PC-9 (cell line): ENCODE measurements around the gene CPLANE1. TPM values are rescaled to one million over a fixed set of nuclear protein-coding genes. Genes with fewer than 3 reads are reported as not detected.

Experiments used
- BruUV-seq: library from RNA; stranded (reverse); fragments of 400-500 nt; replicated peaks from 2 replicates; lab custom pipeline; 2021; lab: Mats Ljungman, UMichigan
- CTCF ChIA-PET: fragments of 300-600 bp; sonication (Branson Sonifier 250); formaldehyde crosslinking; loops from one replicate; lab custom pipeline; 2022; ENCODE audit warnings: antibody characterized with exemption; lab: Charles Lee
- POLR2A ChIA-PET: fragments of 300-600 bp; sonication (Branson Sonifier 250); formaldehyde crosslinking; loops from one replicate; lab custom pipeline; 2022; ENCODE audit warnings: antibody characterized with exemption; ENCODE audit not compliant: unreplicated experiment; lab: Charles Lee
- DNase-seq, 2 experiments: peaks; one replicate each; pipeline versions ENCODE4 v3.0.0 to v3.0.0-alpha.2; 2015 to 2022; ENCODE audit warnings: mixed read lengths in 1 of 2
- H2AFZ ChIP-seq: fragments of 200-600 bp; sonication (generic); 2 replicates; pipeline ENCODE4 v1.8.1; 2017; ENCODE audit warnings: antibody characterized with exemption
- H3F3A ChIP-seq: fragments of 200-600 bp; sonication (generic); 2 replicates; pipeline ENCODE4 v1.8.1; 2017; ENCODE audit warnings: antibody characterized with exemption, mild to moderate bottlenecking, low read depth; ENCODE audit not compliant: insufficient read depth
- H3K27ac ChIP-seq: fragments of 200-600 bp; sonication (generic); 2 replicates; pipeline ENCODE4 v1.6.1; 2016; ENCODE audit warnings: mixed run types
- H3K27me3 ChIP-seq: fragments of 200-600 bp; sonication (generic); 2 replicates; pipeline ENCODE4 v1.6.1; 2016; ENCODE audit warnings: low read depth, mixed run types; ENCODE audit not compliant: insufficient read depth
- H3K36me3 ChIP-seq: fragments of 200-600 bp; sonication (generic); 2 replicates; pipeline ENCODE4 v1.6.1; 2016; ENCODE audit warnings: low read depth, mixed run types
- H3K4me1 ChIP-seq: fragments of 200-600 bp; sonication (generic); replicated peaks from 2 replicates; pipeline ENCODE4 v1.6.1; 2016; ENCODE audit warnings: mixed run types; ENCODE audit not compliant: insufficient read depth
- H3K4me2 ChIP-seq: fragments of 200-600 bp; sonication (generic); 2 replicates; pipeline ENCODE4 v1.6.1; 2017; ENCODE audit warnings: mixed run types
- H3K4me3 ChIP-seq: fragments of 200-600 bp; sonication (generic); 2 replicates; pipeline ENCODE4 v1.6.1; 2016; ENCODE audit warnings: mixed run types
- H3K79me2 ChIP-seq: fragments of 200-600 bp; sonication (generic); 2 replicates; pipeline ENCODE4 v1.6.1; 2017; ENCODE audit warnings: low read depth, mixed run types
- H3K9me2 ChIP-seq: fragments of 200-600 bp; sonication (generic); 2 replicates; pipeline ENCODE4 v1.8.1; 2017; ENCODE audit warnings: mild to moderate bottlenecking; ENCODE audit not compliant: insufficient read depth
- H3K9me3 ChIP-seq: fragments of 200-600 bp; sonication (generic); 2 replicates; pipeline ENCODE4 v1.8.1; 2016; ENCODE audit warnings: low read depth; ENCODE audit not compliant: insufficient read depth
- H4K20me1 ChIP-seq: fragments of 200-600 bp; sonication (generic); 2 replicates; pipeline ENCODE4 v1.8.1; 2017; ENCODE audit not compliant: insufficient read depth
- CTCF ChIP-seq: fragments of 200-600 bp; sonication (generic); conservative IDR thresholded peaks from 2 replicates; pipeline ENCODE4 v1.6.1; 2017; ENCODE audit warnings: mixed run types, antibody characterized with exemption, mild to moderate bottlenecking, moderate library complexity
- EZH2 ChIP-seq: fragments of 200-600 bp; sonication (generic); IDR thresholded peaks from 2 replicates; pipeline ENCODE4 v1.8.0; 2017; ENCODE audit warnings: antibody characterized with exemption, low read depth
- intact Hi-C: fragments of 100-400 bp; cut with micrococcal nuclease; formaldehyde crosslinking; loops from one replicate; pipeline ENCODE4 v1.10.0; 2022; ENCODE audit not compliant: unreplicated experiment
- total RNA-seq: library from RNA; stranded (reverse); gene quantifications from 2 replicates; pipeline ENCODE4 v1.2.3, GENCODE V29; 2021

The CPLANE1 gene
- total RNA-seq, 1 experiment from 2014 or later = 45.5 TPM

- Histone ChIP-seq H3K9me3 (no peaks in the 10 kb centered on the region), H3K27ac (no peak overlapping the region), H4K20me1 (no peaks in the 10 kb centered on the region), H2AFZ (no peak overlapping the region), H3K4me2 (no peak overlapping the region), H3K27me3 (no peaks in the 10 kb centered on the region), H3K4me1 (0 out of 2 replicates have a peak, but pooled peaks cover 3% of the 10 kb centered on the region), H3K9me2 (no peaks in the 10 kb centered on the region), H3K4me3 (no peak overlapping the region), H3F3A (no peaks in the 10 kb centered on the region), H3K79me2 (no peaks in the 10 kb centered on the region), H3K36me3 (no peaks in the 10 kb centered on the region)
- intact Hi-C loops = no loop called here
- ChIA-PET CTCF (no interaction called here), POLR2A (interaction anchor here (0.6 to 0.7 kb wide), 2 partner anchors 198 to 1730 kb away, joined by 3 to 6 read pairs; no protein-coding TSS in a partner anchor)
- no peak for DNase-seq
- TF ChIP-seq CTCF (no peak), EZH2 (no peak)
- no TSS peak for BruUV-seq
Observed at GRCh38 chr5:37214550-37214949, 34.6 kb downstream of the CPLANE1 start.

DNA sequence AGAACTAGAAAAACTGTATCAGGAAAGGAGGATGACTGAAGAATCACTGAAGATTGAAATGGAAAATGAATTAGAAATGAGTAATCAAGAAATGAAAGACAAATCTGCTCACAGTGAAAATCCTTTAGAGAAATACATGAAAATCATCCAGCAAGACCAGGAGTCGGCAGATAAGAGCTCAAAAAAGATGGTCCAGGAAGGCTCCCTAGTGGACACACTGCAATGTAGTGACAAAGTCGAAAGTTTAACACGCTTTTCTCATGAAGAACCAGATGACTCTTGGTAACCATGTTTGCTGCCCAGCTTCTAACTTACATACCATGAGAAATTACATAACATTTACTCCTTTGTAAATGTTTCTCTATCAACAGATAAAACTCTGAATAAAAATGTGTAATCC, 37.1 kb downstream of the CPLANE1 start:
- no peak for DNase-seq
- H3K79me2 ChIP-seq = no peaks in the 10 kb centered on the region
- no peak overlapping the region for H3K4me3 ChIP-seq
- ChIA-PET CTCF (no interaction called here), POLR2A (no interaction called here)
- H2AFZ ChIP-seq = no peak overlapping the region
- H3K4me2 ChIP-seq = no peak overlapping the region
- H3K27me3 ChIP-seq = no peaks in the 10 kb centered on the region
- TF ChIP-seq EZH2 (no peak), CTCF (no peak)
- H3F3A ChIP-seq = no peaks in the 10 kb centered on the region
- H3K36me3 ChIP-seq = no peaks in the 10 kb centered on the region
- no peaks in the 10 kb centered on the region for H4K20me1 ChIP-seq
- BruUV-seq = no TSS peak
- H3K4me1 ChIP-seq = 0 out of 2 replicates have a peak, but pooled peaks cover 3% of the 10 kb centered on the region
- intact Hi-C loops = no loop called here
- H3K9me2 ChIP-seq = no peaks in the 10 kb centered on the region
- no peaks in the 10 kb centered on the region for H3K9me3 ChIP-seq
- H3K27ac ChIP-seq = no peak overlapping the region

GRCh38 chr5:37211661-37212060, 37.5 kb downstream of the CPLANE1 start:
- H3K27me3 ChIP-seq = no peaks in the 10 kb centered on the region
- H3F3A ChIP-seq = no peaks in the 10 kb centered on the region
- no peak overlapping the region for H3K4me3 ChIP-seq
- intact Hi-C loops = no loop called here
- 0 out of 2 replicates have a peak, but pooled peaks cover 3% of the 10 kb centered on the region for H3K4me1 ChIP-seq
- no peak for DNase-seq
- CTCF ChIA-PET = interaction anchor here (0.5 kb wide), 1 partner anchor 82 kb away, joined by 3 read pairs; no protein-coding TSS in a partner anchor
- H2AFZ ChIP-seq = no peak overlapping the region
- H3K79me2 ChIP-seq = no peaks in the 10 kb centered on the region
- no peaks in the 10 kb centered on the region for H3K36me3 ChIP-seq
- no TSS peak for BruUV-seq
- TF ChIP-seq EZH2 = no peak
- TF ChIP-seq CTCF = no peak
- H4K20me1 ChIP-seq = no peaks in the 10 kb centered on the region
- no peak overlapping the region for H3K4me2 ChIP-seq
- no peak overlapping the region for H3K27ac ChIP-seq
- no peaks in the 10 kb centered on the region for H3K9me3 ChIP-seq
- POLR2A ChIA-PET = no interaction called here
- H3K9me2 ChIP-seq = no peaks in the 10 kb centered on the region
